ENCODE results near the gene ZMYM1. TPM values are rescaled to one million over a fixed set of nuclear protein-coding genes. Genes with fewer than 3 reads are reported as not detected.
"Not testable (repeated sequence)": the region's sequence is repeated elsewhere in the genome, so short reads cannot be mapped to it uniquely, and the experiment has no call there.

ZMYM1 gene
- total RNA-seq, 6 donors from 2014 or later: 6.3 to 16.6 (median 10.3) TPM

DNA sequence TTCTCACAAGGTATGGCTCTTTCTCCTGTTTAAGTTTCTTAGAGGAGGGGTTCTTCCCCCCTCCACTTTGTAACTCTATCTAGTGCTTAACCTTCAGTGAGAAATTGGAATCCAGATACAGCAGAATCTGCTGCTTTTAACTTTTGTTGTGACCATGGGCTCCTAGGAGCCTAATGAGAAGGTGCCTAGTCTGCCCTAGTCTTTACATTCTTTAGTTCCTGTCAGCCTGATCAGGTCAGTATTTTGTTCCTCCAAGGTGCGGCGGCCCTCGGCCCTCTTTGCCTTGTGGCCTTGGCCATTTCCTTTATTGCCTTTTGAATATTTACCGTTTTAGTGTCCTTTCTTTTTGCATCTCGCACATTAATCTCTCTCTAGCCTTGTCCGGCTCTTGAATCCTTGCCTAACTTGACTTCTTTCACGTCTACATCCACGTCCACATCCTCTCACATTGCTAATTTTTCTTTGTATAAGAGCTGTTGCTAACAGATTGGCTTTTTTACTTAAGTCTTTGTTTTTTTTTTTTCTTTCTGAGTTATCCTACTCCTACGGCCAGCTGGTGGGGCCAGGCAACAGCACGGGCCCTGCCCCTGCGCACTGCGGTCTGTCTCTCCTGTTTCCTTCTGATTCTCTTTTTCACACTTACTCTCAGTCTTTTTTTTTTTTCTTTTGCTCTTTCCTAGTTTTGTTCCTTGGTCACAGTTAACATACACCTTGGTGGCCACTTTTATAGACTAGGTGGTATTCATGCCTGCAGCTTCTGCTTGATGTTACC lies 64.7 kb downstream of the ZMYM1 start:
- Histone ChIP-seq H3K27me3 (no peaks in the 10 kb centered on the region), H3K9me3 (no peaks in the 10 kb centered on the region), H3K36me3 (no peaks in the 10 kb centered on the region), H3K27ac (no peak overlapping the region), H3K4me3 (no peak overlapping the region), H3K4me1 (no peaks in the 10 kb centered on the region)
- 84 to 87% methylated on average over 12 of the region's 12 CpGs for WGBS, 2 donors
- no peak for TF ChIP-seq POLR2A (IDR thresholded peaks at IDR 0.05)
- TF ChIP-seq, protein P1, sequence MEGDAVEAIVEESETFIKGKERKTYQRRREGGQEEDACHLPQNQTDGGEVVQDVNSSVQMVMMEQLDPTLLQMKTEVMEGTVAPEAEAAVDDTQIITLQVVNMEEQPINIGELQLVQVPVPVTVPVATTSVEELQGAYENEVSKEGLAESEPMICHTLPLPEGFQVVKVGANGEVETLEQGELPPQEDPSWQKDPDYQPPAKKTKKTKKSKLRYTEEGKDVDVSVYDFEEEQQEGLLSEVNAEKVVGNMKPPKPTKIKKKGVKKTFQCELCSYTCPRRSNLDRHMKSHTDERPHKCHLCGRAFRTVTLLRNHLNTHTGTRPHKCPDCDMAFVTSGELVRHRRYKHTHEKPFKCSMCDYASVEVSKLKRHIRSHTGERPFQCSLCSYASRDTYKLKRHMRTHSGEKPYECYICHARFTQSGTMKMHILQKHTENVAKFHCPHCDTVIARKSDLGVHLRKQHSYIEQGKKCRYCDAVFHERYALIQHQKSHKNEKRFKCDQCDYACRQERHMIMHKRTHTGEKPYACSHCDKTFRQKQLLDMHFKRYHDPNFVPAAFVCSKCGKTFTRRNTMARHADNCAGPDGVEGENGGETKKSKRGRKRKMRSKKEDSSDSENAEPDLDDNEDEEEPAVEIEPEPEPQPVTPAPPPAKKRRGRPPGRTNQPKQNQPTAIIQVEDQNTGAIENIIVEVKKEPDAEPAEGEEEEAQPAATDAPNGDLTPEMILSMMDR (IDR thresholded peaks at IDR 0.05): no peak
- TF ChIP-seq EP300 (IDR thresholded peaks at IDR 0.05): no peak
- no peak for TF ChIP-seq POLR2AphosphoS5 (IDR thresholded peaks at IDR 0.05)
- DNase-seq (no peak), ATAC-seq (ENCODE audit: low FRiP score in 2 of 2) (no peak)

DNA sequence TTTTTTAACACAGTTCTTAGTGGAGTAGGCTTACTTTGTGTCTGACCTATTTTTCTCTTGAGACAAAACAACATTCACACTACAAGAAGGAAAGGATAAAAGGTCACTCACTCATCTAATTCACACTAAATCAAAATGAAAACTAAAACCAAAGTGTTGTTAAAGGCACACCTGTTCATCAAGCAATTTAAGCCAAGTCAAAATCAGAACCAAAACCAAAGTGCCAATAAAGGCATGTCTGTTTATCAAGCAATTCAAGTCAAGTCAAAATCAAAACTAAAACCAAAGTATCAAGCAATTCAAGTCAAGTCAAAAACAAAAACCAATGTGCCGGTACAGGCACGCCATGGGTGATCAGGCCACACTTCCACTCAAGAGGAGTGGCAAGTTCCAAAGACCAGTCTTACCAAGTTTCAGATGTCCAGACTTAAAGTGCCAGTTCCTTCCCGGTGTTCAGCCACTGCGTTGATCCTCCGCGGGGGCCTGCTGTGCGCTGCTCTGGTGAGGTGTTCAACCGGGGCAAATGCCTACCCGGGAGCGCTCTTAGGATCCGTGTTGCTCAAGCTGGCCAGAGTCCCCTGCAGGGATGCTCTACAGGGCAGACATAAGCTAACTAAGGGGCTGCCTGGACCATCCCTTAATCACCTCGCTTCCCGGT lies 66.8 kb downstream of the ZMYM1 start:
- DNase-seq: peak in 1 of 2 donors; percentile 32
- WGBS, 2 donors: 62 to 65% methylated on average over 4 to 13 of the region's 13 CpGs
- not testable (repeated sequence) for H3K9me3 ChIP-seq; ATAC-seq (ENCODE audit: low FRiP score in 2 of 2); H3K27me3 ChIP-seq; H3K36me3 ChIP-seq; H3K4me1 ChIP-seq
- peak overlapping the region in 1 of 4 donors; percentile 26 for H3K27ac ChIP-seq
- peak in 1 of 4 donors; percentile 9 for TF ChIP-seq POLR2A (IDR thresholded peaks at IDR 0.05)
- peak overlapping the region in 2 of 4 donors; percentile 2 to 9 for H3K4me3 ChIP-seq

DNA sequence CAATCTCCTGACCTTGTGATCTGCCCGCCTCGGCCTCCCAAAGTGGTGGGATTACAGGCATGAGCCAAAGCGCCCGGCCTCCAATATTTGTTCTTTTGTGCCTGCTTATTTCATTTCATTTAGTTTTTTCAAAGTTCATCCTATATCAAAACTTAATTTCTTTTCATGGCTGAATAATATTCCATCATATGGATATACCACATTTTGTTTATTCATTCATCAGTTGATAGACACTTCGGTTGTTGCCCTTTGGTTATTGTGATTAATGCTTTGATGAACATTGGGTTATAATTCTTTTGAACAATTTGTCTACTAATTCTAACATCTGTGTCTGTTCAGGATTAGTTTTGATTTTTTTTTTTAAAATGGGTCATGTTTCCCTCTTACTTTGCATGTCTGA lies 72.0 kb downstream of the ZMYM1 start:
- Histone ChIP-seq H3K4me3 (no peak overlapping the region), H3K4me1 (no peaks in the 10 kb centered on the region), H3K27ac (no peak overlapping the region), H3K36me3 (no peaks in the 10 kb centered on the region), H3K27me3 (no peaks in the 10 kb centered on the region), H3K9me3 (no peaks in the 10 kb centered on the region)
- no peak for ATAC-seq (ENCODE audit: low FRiP score in 2 of 2)
- no peak for TF ChIP-seq POLR2A (IDR thresholded peaks at IDR 0.05)
- TF ChIP-seq POLR2AphosphoS5 (IDR thresholded peaks at IDR 0.05): no peak
- WGBS, 2 donors: 94 to 98% methylated on average over 5 of the region's 5 CpGs
- no peak for DNase-seq

DNA sequence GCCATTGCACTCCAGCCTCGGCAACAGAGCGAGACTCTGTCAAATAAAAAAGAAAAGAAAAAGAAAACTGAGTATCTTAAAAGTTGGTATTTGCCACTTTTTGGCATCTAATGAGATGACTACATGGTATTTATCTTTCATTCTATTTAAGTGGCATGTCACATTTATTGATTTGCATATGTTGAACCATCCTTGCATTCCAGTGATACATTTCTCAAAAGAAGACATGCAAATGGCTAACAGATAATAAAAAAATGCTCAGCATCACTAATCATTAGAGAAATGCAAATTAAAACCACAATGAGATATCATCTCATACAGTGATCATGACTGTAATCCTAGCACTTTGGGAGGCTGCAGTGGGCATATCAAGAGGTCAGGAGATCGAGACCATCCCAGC lies 85.7 kb downstream of the ZMYM1 start:
- DNase-seq (no peak), ATAC-seq (ENCODE audit: low FRiP score in 2 of 2) (no peak)
- no peaks in the 10 kb centered on the region for H3K4me1 ChIP-seq
- TF ChIP-seq, protein P1 (IDR thresholded peaks at IDR 0.05): no peak
- TF ChIP-seq POLR2AphosphoS5 (IDR thresholded peaks at IDR 0.05) (no peak), EP300 (IDR thresholded peaks at IDR 0.05) (no peak), POLR2A (IDR thresholded peaks at IDR 0.05) (no peak)
- no peak overlapping the region for H3K27ac ChIP-seq
- H3K36me3 ChIP-seq: no peaks in the 10 kb centered on the region
- H3K4me3 ChIP-seq: no peak overlapping the region
- H3K9me3 ChIP-seq: peaks cover 0 to 13% (median 5%) of the 10 kb centered on the region in 4 donors
- H3K27me3 ChIP-seq: no peaks in the 10 kb centered on the region
- WGBS, 2 donors: 95 to 98% methylated on average over 3 of the region's 3 CpGs

Other genes starting within 250 kb of the ZMYM1 start
- gene SMIM12, start 219.6 kb upstream of the ZMYM1 start, total RNA-seq: 10 to 100 TPM in 5 of 6 donors, 1 to 10 TPM in 1; 6.3 to 46.6 (median 30.9) TPM
- gene DLGAP3, start 149.7 kb upstream of the ZMYM1 start, total RNA-seq: under 1 TPM in 5 of 6 donors, not detected in 1; under 0.01 to 0.57 (median 0.30) TPM
- 10 to 100 TPM in 5 of 6 donors, 1 to 10 TPM in 1; 8.4 to 49.9 (median 35.5) TPM for gene TMEM35B, start 94.0 kb upstream of the ZMYM1 start, total RNA-seq
- gene ZMYM6, start 47.4 kb upstream of the ZMYM1 start, total RNA-seq: 10 to 100 TPM; 10.8 to 27.9 (median 23.8) TPM
- gene SFPQ, start 113.8 kb downstream of the ZMYM1 start, total RNA-seq: 100 to 1,000 TPM; 154 to 526 (median 209) TPM
- 10 to 100 TPM; 17.6 to 47.1 (median 38.3) TPM for gene ZMYM4, start 189.3 kb downstream of the ZMYM1 start, total RNA-seq

Measured in upper lobe of left lung (tissue), 6 donors.